GM23338 (cell line): ENCODE data around the gene ELMOD3. TPM values are rescaled to one million over a fixed set of nuclear protein-coding genes. Genes with fewer than 3 reads are reported as not detected.
"Not testable (repeated sequence)": the region's sequence is repeated elsewhere in the genome, so short reads cannot be mapped to it uniquely, and the experiment has no call there.

Source experiments
- ATAC-seq: fragments of 200-7000 bp; cut with Tn5 transposase; 3 replicates; pipeline ENCODE4 v1.9.1; 2020
- DNase-seq: peaks from one replicate; pipeline ENCODE4 v3.0.0-alpha.2; 2015; ENCODE audit warnings: low spot score
- H2AFZ ChIP-seq: fragments of 200-600 bp; sonication (generic); 2 replicates; pipeline ENCODE4 v1.8.0; 2016; ENCODE audit warnings: antibody characterized with exemption, mild to moderate bottlenecking, moderate library complexity
- H3F3A ChIP-seq: fragments of 200-600 bp; sonication (generic); replicated peaks from 2 replicates; pipeline ENCODE4 v1.8.0; 2017; ENCODE audit warnings: antibody characterized with exemption, mixed run types, low read depth
- H3K27ac ChIP-seq: fragments of 200-600 bp; sonication (generic); 2 replicates; pipeline ENCODE4 v1.6.1; 2016; ENCODE audit warnings: low read depth
- H3K27me3 ChIP-seq: fragments of 200-600 bp; sonication (generic); 2 replicates; pipeline ENCODE4 v1.8.0; 2016; ENCODE audit warnings: mild to moderate bottlenecking, mixed run types, moderate library complexity; ENCODE audit not compliant: insufficient read depth
- H3K36me3 ChIP-seq: fragments of 200-600 bp; sonication (generic); 2 replicates; pipeline ENCODE4 v1.8.0; 2016; ENCODE audit warnings: mild to moderate bottlenecking; ENCODE audit not compliant: insufficient read depth
- H3K4me1 ChIP-seq: fragments of 200-600 bp; sonication (generic); 2 replicates; pipeline ENCODE4 v1.8.0; 2016; ENCODE audit warnings: mild to moderate bottlenecking, moderate library complexity; ENCODE audit not compliant: insufficient read depth
- H3K4me2 ChIP-seq: fragments of 200-600 bp; sonication (generic); 2 replicates; pipeline ENCODE4 v1.7.1; 2017; ENCODE audit warnings: mixed run types
- H3K4me3 ChIP-seq: fragments of 200-600 bp; sonication (generic); 2 replicates; pipeline ENCODE4 v1.6.1; 2016; ENCODE audit warnings: mixed run types
- H3K79me2 ChIP-seq: fragments of 200-600 bp; sonication (generic); replicated peaks from 2 replicates; pipeline ENCODE4 v1.8.0; 2017; ENCODE audit warnings: mild to moderate bottlenecking; ENCODE audit not compliant: insufficient read depth
- H3K9me2 ChIP-seq: fragments of 200-600 bp; sonication (generic); 2 replicates; pipeline ENCODE4 v1.8.0; 2017; ENCODE audit not compliant: insufficient read depth
- H4K20me1 ChIP-seq: fragments of 200-600 bp; sonication (generic); replicated peaks from 2 replicates; pipeline ENCODE4 v1.8.0; 2017; ENCODE audit warnings: mild to moderate bottlenecking; ENCODE audit not compliant: insufficient read depth
- H3K27ac Mint-ChIP-seq: 2 replicates; pipeline ENCODE4 v1.8.0; 2020; ENCODE audit warnings: inconsistent platforms, mild to moderate bottlenecking, moderate library complexity, mixed read lengths
- H3K27me3 Mint-ChIP-seq: 3 replicates; pipeline ENCODE4 v1.8.0; 2022; ENCODE audit warnings: low read depth, mild to moderate bottlenecking, moderate library complexity, mixed read lengths, inconsistent platforms; ENCODE audit not compliant: insufficient read depth, poor library complexity
- H3K36me3 Mint-ChIP-seq: 3 replicates; pipeline ENCODE4 v1.8.0; 2021; ENCODE audit warnings: low read depth, mild to moderate bottlenecking, inconsistent platforms, moderate library complexity, mixed read lengths
- H3K4me1 Mint-ChIP-seq: 3 replicates; pipeline ENCODE4 v1.8.0; 2020; ENCODE audit warnings: mild to moderate bottlenecking, inconsistent platforms, mixed read lengths
- H3K4me3 Mint-ChIP-seq: 3 replicates; pipeline ENCODE4 v1.8.0; 2021; ENCODE audit warnings: moderate library complexity, mild to moderate bottlenecking, inconsistent platforms, mixed read lengths
- H3K9me3 Mint-ChIP-seq: 3 replicates; pipeline ENCODE4 v1.8.0; 2020; ENCODE audit warnings: moderate library complexity, mild to moderate bottlenecking, inconsistent platforms, mixed read lengths
- CREB1 ChIP-seq: fragments of 250-450 bp; sonication (Bioruptor Pico); IDR thresholded peaks from 2 replicates; pipeline ENCODE4 v1.5.0; 2020; ENCODE audit warnings: low read depth, mild to moderate bottlenecking, moderate library complexity
- EZH2 ChIP-seq: fragments of 200-600 bp; sonication (generic); IDR thresholded peaks from one replicate; pipeline ENCODE4 v1.8.0; 2017; ENCODE audit warnings: antibody characterized with exemption, mild to moderate bottlenecking, low read depth; ENCODE audit not compliant: unreplicated experiment
- JUNB ChIP-seq: IDR thresholded peaks from one replicate; pipeline ENCODE4 v1.6.1; 2016; ENCODE audit warnings: antibody characterized with exemption; ENCODE audit not compliant: unreplicated experiment
- NANOG ChIP-seq: IDR thresholded peaks from 2 replicates; pipeline ENCODE4 v1.6.1; 2016; ENCODE audit warnings: antibody characterized with exemption, borderline replicate concordance
- POLR2AphosphoS5 ChIP-seq: IDR thresholded peaks from 2 replicates; pipeline ENCODE4 v1.6.1; 2016; ENCODE audit warnings: antibody characterized with exemption, low read depth
- REST ChIP-seq: IDR thresholded peaks from one replicate; pipeline ENCODE4 v1.6.1; 2018; ENCODE audit warnings: antibody characterized with exemption; ENCODE audit not compliant: unreplicated experiment
- STAT1 ChIP-seq: IDR thresholded peaks from one replicate; pipeline ENCODE4 v1.6.1; 2016; ENCODE audit warnings: antibody characterized with exemption; ENCODE audit not compliant: unreplicated experiment
- ZNF331 ChIP-seq: fragments of 250-450 bp; sonication (Bioruptor Pico); IDR thresholded peaks from 2 replicates; pipeline ENCODE4 v1.5.0; 2020; ENCODE audit warnings: low read depth, mild to moderate bottlenecking, moderate library complexity
- ZNF462 ChIP-seq: fragments of 250-450 bp; sonication (Bioruptor Pico); IDR thresholded peaks from 2 replicates; pipeline ENCODE4 v1.5.0; 2020; ENCODE audit warnings: mild to moderate bottlenecking, moderate library complexity
- polyA plus RNA-seq: library from polyadenylated mRNA; unstranded; fragments of >200 nt; fragmentation: Nextera tagmentation; extraction: Ambion mirVana; gene quantifications from 2 replicates; pipeline ENCODE4 v1.2.1, GENCODE V29; 2016
- total RNA-seq: library from RNA; depleted of rRNA; stranded (reverse); fragments of >200 nt; shearing (Covaris generic); gene quantifications from 2 replicates; pipeline ENCODE4 v1.2.3, GENCODE V29; 2014
- TF ChIP-seq, protein P1 (sequence below): IDR thresholded peaks from 2 replicates; pipeline ENCODE4 v1.6.1; 2016; ENCODE audit warnings: antibody characterized with exemption

Gene ELMOD3
- total and polyA plus RNA-seq, 2 experiments from 2014 or later, result 8.6 to 8.9 TPM

DNA sequence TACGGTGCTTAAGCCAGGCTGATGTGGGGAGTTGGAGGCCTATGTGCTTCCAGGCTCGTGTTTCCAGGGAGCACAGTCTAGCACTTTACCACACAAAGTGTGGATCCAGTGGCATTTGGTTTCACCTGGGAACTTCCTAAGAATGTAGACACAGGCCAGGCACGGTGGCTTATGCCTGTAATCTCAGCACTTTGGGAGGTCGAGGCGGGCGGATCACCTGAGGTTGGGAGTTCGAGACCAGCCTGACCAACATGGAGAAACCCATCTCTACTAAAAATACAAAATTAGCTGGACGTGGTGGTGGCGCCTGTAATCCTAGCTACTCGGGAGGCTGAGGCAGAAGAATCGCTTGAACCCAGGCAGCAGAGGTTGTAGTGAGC is 30.6 kb upstream of the ELMOD3 start:
- H3K4me2 ChIP-seq, DNase-seq, H3K9me2 ChIP-seq, H3K27ac Mint-ChIP-seq, H3K27me3 ChIP-seq, H3K4me3 Mint-ChIP-seq, H2AFZ ChIP-seq, H3K27ac ChIP-seq, H3F3A ChIP-seq, ATAC-seq, H3K9me3 Mint-ChIP-seq, H3K4me3 ChIP-seq: not testable (repeated sequence)
- Histone ChIP-seq H3K4me1 (peaks cover 26% of the 10 kb centered on the region), H3K36me3 (peaks cover 44% of the 10 kb centered on the region), H4K20me1 (peaks cover 41% of the 10 kb centered on the region), H3K79me2 (peaks cover 52% of the 10 kb centered on the region)
- Mint-ChIP-seq H3K27me3 (peaks cover 11% of the 10 kb centered on the region), H3K4me1 (peaks cover 30% of the 10 kb centered on the region), H3K36me3 (peaks cover 76% of the 10 kb centered on the region)

- Mint-ChIP-seq H3K4me3 (peak overlapping the region; percentile 91; the same call in 2 of the 3 replicates), H3K9me3 (no peaks in the 10 kb centered on the region; the same call in 2 of the 3 replicates), H3K36me3 (peaks cover 71% of the 10 kb centered on the region), H3K27me3 (peaks cover 11% of the 10 kb centered on the region), H3K4me1 (peaks cover 30% of the 10 kb centered on the region), H3K27ac (no peak overlapping the region)
- H3F3A ChIP-seq, result no peaks in the 10 kb centered on the region; the same call in none of the 2 replicates
- no peaks in the 10 kb centered on the region for H3K27me3 ChIP-seq
- DNase-seq (no peak), ATAC-seq (no peak)
- peaks cover 41% of the 10 kb centered on the region for H4K20me1 ChIP-seq
- no peak overlapping the region for H3K27ac ChIP-seq
- H3K4me1 ChIP-seq, result peaks cover 26% of the 10 kb centered on the region
- no peak overlapping the region for H2AFZ ChIP-seq
- peak overlapping the region; percentile 84 for H3K4me2 ChIP-seq
- H3K4me3 ChIP-seq, result peak overlapping the region; percentile 98
- H3K36me3 ChIP-seq, result peaks cover 44% of the 10 kb centered on the region
- H3K9me2 ChIP-seq, result no peaks in the 10 kb centered on the region
- H3K79me2 ChIP-seq, result peaks cover 51% of the 10 kb centered on the region
- TF ChIP-seq JUNB (no peak), REST (no peak), CREB1 (CRISPR knock-in tag) (no peak), POLR2AphosphoS5 (no peak), STAT1 (no peak), EZH2 (no peak), ZNF462 (CRISPR knock-in tag) (no peak), NANOG (no peak), ZNF331 (CRISPR knock-in tag) (no peak)
- TF ChIP-seq, protein P1, sequence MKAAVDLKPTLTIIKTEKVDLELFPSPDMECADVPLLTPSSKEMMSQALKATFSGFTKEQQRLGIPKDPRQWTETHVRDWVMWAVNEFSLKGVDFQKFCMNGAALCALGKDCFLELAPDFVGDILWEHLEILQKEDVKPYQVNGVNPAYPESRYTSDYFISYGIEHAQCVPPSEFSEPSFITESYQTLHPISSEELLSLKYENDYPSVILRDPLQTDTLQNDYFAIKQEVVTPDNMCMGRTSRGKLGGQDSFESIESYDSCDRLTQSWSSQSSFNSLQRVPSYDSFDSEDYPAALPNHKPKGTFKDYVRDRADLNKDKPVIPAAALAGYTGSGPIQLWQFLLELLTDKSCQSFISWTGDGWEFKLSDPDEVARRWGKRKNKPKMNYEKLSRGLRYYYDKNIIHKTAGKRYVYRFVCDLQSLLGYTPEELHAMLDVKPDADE, result no peak
Observed at GRCh38 chr2:85324639-85325465, 29.7 kb upstream of the ELMOD3 start.
